ENCODE results near the gene ARMC8.

The ARMC8 gene

GRCh38 chr3:138199851-138200250 is 12.8 kb downstream of the ARMC8 start:
- DNase-seq (ENCODE audit: low read depth in 3 of 3): no peak

- no peak for DNase-seq (ENCODE audit: low read depth in 3 of 3)
Observed at GRCh38 chr3:138200424-138200823, 13.3 kb downstream of the ARMC8 start.

GRCh38 chr3:138202945-138203701 is 16.0 kb downstream of the ARMC8 start:
- no peak for DNase-seq (ENCODE audit: low read depth in 3 of 3)

- DNase-seq (ENCODE audit: low read depth in 3 of 3): no peak
Observed at GRCh38 chr3:138203938-138204337, 16.8 kb downstream of the ARMC8 start.

GRCh38 chr3:138205527-138205926 is 18.4 kb downstream of the ARMC8 start:
- DNase-seq (ENCODE audit: low read depth in 3 of 3): no peak

GRCh38 chr3:138206196-138206595 is 19.1 kb downstream of the ARMC8 start:
- no peak for DNase-seq (ENCODE audit: low read depth in 3 of 3)

- DNase-seq (ENCODE audit: low read depth in 3 of 3): no peak
Observed at GRCh38 chr3:138210528-138210927, 23.4 kb downstream of the ARMC8 start.

- DNase-seq (ENCODE audit: low read depth in 3 of 3): no peak
Observed at GRCh38 chr3:138213398-138214085, 26.4 kb downstream of the ARMC8 start.

- DNase-seq (ENCODE audit: low read depth in 3 of 3): no peak
Observed at GRCh38 chr3:138219255-138219654, 32.2 kb downstream of the ARMC8 start.

- no peak for DNase-seq (ENCODE audit: low read depth in 3 of 3)
Observed at GRCh38 chr3:138220242-138220641, 33.1 kb downstream of the ARMC8 start.

- no peak for DNase-seq (ENCODE audit: low read depth in 3 of 3)
Observed at GRCh38 chr3:138220788-138221187, 33.7 kb downstream of the ARMC8 start.

- no peak for DNase-seq (ENCODE audit: low read depth in 3 of 3)
Observed at GRCh38 chr3:138222131-138222941, 35.2 kb downstream of the ARMC8 start.

- DNase-seq (ENCODE audit: low read depth in 3 of 3): no peak
Observed at GRCh38 chr3:138222942-138223287, 35.8 kb downstream of the ARMC8 start.

- no peak for DNase-seq (ENCODE audit: low read depth in 3 of 3)
Observed at GRCh38 chr3:138227650-138228049, 40.5 kb downstream of the ARMC8 start.

GRCh38 chr3:138230525-138230924 is 43.4 kb downstream of the ARMC8 start:
- no peak for DNase-seq (ENCODE audit: low read depth in 3 of 3)

GRCh38 chr3:138232705-138233364 is 45.7 kb downstream of the ARMC8 start:
- DNase-seq (ENCODE audit: low read depth in 3 of 3): no peak

- no peak for DNase-seq (ENCODE audit: low read depth in 3 of 3)
Observed at GRCh38 chr3:138234401-138235179, 47.5 kb downstream of the ARMC8 start.

- DNase-seq (ENCODE audit: low read depth in 3 of 3): no peak
Observed at GRCh38 chr3:138238711-138239110, 51.6 kb downstream of the ARMC8 start.

GRCh38 chr3:138241061-138241460 is 54.0 kb downstream of the ARMC8 start:
- DNase-seq (ENCODE audit: low read depth in 3 of 3): no peak

- DNase-seq (ENCODE audit: low read depth in 3 of 3): no peak
Observed at GRCh38 chr3:138241676-138242075, 54.6 kb downstream of the ARMC8 start.

- DNase-seq (ENCODE audit: low read depth in 3 of 3): no peak
Observed at GRCh38 chr3:138242466-138242865, 55.4 kb downstream of the ARMC8 start.

Measured in stimulated activated CD4-positive, alpha-beta T cell treated with anti-CD3 and anti-CD28 coated beads, TNF-alpha, amount 100 ng/mL, for 4 hours (primary cell).